ENCODE results near the gene FOXO3.

GRCh38 chr6:108658174-108658573, 97.5 kb downstream of the FOXO3 start:
- no peak for TF ChIP-seq CTCF (IDR thresholded peaks at IDR 0.05; ENCODE audit: low read depth, low read length)
- TF ChIP-seq EZH2phosphoT487 (IDR thresholded peaks at IDR 0.05; ENCODE audit: low read depth), result no peak

All from OCI-LY3 (cell line).